ACHN (cell line): ENCODE measurements around the gene CSGALNACT2.
"Not testable (repeated sequence)": the region's sequence is repeated elsewhere in the genome, so short reads cannot be mapped to it uniquely, and the experiment has no call there.

ENCODE experiments used
- DNase-seq: peaks from one replicate; pipeline ENCODE4 v3.0.0-alpha.2; 2015
- in situ Hi-C: cut with HindIII; loops from 2 replicates; pipeline ENCODE4 v1.10.0; 2017; ENCODE audit warnings: low sequenced_read_pairs, low pct_ligation_motif_present, low pct_unique_long_range_greater_than_20kb

The CSGALNACT2 gene

DNA sequence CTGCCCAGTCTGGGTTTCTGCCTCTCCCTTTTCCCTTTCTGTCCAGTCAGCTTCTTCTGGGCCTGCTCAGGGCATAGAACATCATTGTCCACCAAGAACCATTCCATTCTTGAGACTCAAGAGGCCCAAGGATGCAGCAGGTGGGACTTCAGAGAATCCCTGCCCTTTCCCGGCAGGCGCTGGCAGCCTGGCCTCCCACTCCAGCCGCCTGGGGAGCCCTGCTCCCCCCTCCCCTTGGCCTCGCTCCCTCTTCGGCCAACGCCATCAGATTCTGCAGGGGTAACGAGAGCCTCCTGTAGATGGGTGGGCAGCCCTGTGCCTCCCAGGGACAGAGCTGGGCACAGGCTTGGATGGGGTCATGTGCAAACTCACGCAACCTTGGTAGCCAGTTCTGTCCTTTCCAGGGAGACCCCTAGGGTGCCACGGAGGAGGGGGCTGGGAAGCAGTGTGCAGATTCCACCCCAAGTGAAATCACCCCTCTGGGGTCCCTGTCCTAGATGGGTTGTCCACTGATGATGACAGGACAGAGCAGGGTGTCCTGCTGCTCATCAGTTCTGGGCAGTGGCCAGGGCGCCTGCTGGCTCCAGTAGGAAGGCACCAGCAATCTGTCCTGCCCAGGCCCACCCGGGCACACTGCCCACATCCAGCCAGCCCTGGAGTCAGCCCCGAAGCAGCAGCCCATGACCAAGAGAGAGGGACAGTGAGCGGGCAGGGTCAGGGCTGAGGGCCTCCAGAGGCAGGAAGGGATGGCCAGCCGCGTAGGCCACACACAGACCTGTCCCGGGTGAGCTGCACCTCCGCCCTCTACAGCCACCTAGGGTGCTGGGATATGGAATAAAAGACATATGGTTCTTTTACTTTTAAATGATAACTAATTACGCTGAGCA lies 80.9 kb downstream of the CSGALNACT2 start:
- no peak for DNase-seq
- in situ Hi-C loops: no loop called here

DNA sequence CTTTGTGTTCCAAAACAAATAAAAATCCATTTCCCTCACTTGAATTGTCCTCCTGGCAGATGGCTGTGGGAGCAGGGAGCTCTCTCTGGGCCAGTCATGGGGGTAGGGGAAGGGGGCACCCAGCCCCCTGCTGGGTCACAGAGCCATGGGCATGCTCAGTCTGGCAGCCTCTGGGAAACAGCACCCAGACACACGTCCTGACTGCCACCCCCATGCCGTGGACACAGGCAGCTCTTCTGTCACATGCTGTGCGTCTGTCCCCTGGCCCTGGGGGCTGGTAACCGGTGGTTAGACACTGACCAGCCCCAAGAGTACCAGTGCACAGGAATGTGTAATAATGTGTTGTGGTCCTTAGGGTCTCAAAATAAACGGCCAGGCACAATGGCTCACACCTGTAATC lies 81.6 kb downstream of the CSGALNACT2 start:
- DNase-seq: no peak
- in situ Hi-C loops: no loop called here

DNA sequence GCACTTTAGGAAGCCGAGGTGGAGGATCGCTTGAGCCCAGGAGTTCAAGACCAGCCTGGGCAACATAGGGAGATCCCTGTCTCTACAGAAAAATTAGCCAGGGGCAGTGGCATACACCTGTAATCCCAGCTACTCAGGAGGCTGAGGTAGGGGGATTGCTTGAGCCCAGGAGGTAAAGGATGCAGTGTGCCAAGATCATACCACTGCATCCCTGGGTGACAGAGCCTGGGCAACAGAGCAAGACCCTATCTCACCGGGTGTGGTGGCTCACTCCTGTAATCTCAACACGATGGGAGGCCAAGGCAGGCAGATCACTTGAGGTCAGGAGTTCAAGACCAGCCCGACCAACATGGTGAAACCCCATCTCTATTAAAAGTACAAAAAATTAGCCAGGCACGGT lies 82.0 kb downstream of the CSGALNACT2 start:
- in situ Hi-C loops, DNase-seq: not testable (repeated sequence)

DNA sequence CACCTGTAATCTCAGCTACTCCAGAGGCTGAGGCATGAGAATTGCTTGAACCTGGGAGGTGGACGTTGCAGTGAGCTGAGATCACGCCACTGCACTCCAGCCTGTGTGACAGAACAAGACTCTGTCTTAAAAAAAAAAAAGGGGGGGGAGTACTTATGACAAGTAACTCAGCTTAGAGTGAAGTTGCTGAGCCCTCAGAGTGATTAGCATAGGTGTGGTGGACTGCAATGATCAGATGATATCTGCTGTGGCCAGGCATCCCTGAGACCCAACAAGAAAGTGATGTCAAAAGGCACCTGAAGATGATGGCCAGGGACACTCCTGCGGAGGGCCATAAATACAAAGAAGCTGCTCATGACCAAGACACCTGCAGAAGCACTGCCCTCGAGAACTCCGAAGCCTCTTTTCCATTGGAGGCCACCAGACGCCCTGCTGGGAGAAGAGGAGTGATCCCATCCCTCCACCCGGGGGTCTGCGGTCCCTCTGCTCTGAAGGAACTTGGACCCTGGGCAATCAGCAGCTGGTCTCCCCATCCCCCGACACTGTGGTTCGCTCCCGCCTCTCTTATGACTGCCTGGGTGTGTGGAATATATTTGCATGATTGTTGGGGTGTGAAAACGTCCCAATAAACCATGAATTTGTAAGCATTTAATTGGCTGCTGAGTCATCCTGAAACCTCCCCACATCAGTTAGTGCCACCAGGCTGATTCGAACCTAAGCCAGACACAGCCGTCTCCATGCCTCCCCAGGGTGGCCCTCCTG lies 82.6 kb downstream of the CSGALNACT2 start:
- in situ Hi-C loops: no loop called here
- DNase-seq: no peak

DNA sequence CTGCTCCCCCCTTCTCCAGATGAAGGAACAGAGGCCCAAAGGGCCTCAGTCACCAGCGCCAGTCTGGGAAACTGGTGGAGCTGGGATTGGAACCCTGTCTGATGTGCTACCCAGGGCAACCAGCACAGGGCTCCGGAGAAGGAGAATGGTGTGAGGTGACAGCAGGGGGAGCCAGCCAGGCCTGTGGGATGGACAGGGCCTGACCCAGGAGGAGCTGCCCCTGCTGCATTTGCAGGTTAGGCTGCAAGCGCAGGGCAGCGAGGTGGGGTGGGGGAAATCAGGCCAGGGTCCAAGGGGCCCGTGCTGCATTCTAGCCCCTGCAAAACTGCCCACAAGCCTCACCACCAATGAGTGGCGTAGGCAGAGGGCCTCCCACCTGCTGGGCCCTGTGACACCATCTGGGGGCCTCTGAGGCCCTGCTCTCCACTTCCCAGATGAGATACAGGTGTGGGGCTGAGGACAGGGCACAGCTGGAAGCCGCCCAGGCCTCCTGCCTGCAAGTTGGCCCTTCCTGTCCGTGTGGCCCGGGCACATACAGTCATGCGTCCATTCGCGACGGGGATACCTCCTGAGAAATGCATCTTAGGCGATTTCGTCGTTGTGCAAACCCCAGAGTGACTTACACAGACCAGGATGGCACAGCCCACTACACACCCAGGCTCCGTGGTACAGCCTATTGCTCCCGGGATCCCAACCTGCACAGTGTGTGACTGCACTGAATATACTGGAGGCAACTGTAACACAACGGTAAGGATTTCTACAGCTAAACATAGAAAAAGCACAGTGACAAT lies 83.4 kb downstream of the CSGALNACT2 start:
- DNase-seq: peak; percentile 17

DNA sequence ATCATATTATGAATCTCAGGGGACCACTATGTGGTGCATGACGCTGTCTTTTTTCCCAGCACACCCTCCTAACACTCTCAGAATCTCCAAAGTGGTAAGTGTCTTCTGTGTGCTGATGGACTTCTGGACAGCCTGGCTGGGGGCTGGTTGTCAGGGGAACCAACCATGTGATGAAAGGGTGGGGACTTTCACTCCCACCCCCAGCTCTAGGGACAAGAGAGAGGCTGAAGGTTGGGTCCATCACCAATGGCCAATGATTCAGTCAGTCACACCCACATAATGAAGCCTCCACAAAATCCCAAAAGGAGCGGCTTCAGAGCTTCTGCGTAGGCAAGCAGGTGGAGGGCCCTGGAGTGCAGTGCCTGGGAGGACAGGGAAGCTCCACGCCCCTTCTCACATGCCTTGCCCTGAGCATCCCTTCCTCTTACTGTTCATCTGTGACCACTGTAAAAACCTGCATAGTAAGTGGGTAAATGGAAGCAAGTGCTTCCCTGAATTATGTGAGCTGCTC lies 84.0 kb downstream of the CSGALNACT2 start:
- in situ Hi-C loops: no loop called here
- DNase-seq: no peak

More for the DNA sequence above, 83.4 kb downstream of the CSGALNACT2 start:
- in situ Hi-C loops: no loop called here

DNA sequence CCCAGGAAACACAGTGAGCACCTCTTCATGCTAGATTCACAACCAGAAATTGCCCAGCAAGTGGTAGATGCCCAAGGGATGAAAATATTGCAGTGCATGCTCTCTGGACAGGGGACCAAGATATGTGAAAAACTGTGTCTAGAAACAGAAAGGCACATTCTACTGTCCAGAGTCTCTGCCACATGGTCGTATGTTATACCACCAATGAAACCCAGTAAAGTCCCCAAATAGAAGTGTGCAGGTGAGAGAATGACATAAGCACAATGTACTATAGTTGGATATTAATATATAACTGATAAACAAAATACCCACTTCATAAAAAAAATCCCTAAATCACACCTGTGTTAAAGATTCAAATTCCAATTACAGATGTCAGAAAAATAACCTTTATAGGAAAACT lies 84.8 kb downstream of the CSGALNACT2 start:
- in situ Hi-C loops: no loop called here
- DNase-seq: no peak

DNA sequence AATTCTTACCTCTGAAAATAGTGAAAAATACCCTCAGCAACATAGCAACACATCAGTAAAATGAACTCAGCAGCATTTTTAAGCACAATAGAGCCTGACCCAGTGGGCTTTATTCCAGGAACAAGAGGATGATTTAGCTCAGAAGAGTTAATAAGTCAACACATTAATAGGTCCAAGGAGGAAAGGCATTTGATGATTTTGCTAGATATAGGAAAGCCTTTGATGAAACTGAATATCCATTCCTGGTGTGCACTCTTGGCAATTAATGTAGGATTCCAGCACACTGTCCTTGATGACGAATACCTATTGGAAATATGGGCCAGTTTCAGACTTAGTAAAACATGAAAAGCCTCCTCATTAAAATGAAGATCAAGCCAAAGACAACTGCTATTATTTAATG lies 86.1 kb downstream of the CSGALNACT2 start:
- in situ Hi-C loops: no loop called here
- DNase-seq: peak; percentile 22

DNA sequence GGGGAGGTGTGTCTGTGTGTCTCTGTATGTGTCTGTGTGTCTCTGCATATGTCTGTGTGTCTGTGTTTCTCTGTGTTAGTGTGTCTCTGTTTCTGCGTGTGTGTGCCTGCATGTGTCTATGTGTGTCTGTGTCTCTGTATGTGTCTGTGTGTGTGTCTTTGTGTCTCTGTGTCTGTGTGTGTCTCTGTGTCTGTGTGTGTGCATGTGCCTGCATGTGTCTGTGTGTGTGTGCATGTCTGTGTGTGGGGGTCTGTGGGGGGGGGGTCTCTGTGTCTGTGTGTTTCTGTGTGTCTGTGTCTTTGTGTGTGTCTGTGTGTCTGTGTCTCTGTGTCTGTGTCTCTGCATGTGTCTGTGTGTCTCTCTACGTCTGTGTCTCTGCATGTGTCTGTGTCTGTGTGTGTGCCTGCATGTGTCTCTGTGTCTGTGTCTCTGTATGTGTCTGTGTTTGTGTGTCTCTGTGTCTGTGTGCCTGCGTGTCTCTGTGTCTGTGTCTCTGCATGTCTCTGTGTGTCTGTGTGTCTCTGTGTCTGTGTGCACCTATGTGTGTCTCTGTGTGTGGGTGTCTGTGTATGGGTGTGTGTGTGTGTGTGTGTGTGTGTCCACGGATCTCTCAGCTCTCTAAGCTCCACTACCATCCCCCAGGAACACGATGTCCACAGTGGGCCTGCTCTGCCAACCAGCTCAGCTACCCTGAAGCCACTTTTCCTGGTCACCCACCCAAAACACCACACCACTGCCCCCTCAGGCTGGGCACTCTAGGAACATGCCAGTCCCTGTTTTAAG lies 87.0 kb downstream of the CSGALNACT2 start:
- in situ Hi-C loops: no loop called here
- no peak for DNase-seq

DNA sequence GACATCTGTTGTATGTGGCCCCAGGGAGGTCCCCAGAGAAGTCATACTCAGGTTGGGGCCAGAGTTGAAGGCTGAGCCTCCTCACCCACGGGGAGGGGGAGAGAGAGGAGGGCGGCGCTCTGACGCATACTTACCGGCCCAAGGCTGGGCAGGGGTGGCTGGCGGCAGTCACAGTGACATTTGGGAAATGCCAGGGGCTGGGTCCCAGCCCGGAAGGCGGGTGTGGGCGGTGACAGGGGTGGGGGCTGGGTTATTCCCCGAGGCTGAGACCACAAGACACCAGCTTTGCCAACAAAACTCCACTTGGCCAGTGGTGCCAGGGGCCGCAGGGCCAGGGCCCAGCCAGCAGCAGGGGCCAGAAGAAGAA lies 87.5 kb downstream of the CSGALNACT2 start:
- DNase-seq: no peak
- in situ Hi-C loops: no loop called here

DNA sequence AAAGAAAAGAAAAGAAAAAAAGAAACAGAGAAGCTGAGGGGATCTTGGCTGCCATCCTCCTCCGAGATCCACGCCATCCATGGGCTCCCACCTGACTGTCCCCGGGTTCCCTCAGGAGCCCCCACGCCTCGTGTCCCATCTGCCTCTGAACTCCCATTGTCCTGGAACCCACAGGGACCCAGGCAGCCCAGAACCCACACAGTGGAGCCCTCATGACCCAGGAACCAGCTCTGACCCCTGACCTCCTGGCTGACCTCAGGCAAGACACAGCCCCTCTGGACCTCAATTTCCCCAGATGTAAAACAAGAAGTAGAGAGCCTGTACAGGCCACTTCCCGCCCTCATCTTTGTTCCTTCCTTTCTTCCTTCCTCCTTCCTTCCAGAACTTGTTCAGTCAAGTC lies 88.2 kb downstream of the CSGALNACT2 start:
- in situ Hi-C loops: no loop called here
- no peak for DNase-seq

DNA sequence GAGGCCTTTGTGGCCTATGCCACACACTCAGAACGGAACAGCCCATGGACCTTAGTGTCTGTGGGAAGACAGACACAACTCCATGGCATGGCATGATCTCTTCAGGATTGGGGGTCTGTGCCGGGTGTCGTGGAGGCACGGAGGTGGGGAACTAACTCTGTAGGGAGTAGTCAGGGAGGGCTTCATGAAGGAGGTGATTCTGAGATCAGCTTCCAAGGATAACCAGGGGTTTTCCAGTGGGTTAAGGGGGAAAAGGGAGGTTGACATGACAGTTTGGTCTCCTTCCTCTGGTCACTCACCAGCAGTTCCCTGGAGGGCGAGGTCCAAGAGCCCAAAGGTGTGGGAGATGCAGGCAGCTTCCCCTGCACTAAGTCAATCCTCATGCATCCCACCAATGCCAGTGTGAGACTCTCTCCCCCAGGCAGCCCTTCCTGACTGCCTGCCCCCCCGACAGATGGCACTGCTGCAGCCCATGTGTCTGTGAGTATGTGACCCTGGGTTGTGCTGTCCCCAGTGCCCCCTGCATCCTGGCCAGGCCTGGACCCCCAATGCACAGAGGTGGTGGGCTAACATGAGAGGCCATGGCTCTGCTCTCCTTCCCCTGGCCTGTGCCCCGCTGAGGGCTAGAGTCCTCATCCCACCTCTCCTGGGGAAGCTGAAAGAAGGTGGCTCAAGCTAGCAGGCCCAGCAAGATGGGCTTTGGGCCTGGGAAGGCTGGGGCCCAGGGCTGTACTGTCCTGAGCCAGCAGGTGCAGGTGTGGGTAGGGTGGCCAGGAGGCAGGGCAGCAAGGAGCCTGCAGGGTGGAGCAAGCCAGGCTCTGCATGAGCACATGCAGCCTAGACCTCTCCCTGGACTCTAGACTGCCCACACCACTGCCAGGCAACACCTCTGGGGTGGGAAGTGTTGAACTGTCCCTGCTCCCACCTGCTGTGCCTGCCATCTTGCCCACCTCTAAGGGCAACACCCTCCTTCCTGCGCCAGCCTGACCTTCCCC lies 88.9 kb downstream of the CSGALNACT2 start:
- in situ Hi-C loops: no loop called here
- no peak for DNase-seq

DNA sequence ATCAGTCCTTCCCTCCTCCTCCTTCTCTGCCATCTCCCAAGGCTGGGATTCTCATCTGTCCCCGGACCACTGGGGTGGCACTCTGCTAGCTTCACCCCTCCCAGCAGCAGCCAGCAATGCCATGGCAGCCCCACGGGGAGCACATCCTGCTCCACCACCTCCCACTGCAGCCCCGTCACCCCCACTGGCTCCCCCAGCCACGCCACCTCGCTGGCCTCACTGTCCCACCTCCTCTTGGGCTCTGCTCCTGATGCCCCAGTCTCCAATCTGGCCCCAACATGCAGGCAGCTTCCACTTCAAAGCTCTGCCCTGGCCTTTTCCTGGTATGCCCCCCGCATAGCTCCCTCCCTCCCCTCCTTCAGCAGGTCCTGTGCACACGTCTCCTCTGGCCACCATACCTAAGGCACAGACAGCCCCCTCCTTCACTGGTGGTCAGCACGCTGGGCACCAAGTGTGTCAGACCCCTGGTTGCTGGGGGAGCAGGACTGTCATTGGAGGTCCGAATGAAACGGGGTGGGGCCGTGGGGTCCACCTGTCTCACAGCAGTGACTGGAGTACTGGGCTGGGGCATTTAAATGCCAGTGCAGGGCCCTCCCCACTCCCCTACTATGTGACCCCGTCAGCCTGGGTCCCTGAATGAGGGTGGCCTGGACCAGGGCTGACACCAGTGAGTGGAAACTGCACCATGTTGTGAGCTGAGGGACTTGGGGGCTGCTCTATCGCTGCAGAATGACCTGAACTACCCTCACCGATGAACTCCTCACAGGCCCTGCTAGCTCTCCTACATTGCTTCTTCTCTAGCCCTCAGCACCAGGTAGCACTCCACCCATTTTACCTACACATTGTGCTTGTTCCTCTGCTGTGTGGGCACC lies 89.9 kb downstream of the CSGALNACT2 start:
- in situ Hi-C loops: no loop called here
- no peak for DNase-seq

DNA sequence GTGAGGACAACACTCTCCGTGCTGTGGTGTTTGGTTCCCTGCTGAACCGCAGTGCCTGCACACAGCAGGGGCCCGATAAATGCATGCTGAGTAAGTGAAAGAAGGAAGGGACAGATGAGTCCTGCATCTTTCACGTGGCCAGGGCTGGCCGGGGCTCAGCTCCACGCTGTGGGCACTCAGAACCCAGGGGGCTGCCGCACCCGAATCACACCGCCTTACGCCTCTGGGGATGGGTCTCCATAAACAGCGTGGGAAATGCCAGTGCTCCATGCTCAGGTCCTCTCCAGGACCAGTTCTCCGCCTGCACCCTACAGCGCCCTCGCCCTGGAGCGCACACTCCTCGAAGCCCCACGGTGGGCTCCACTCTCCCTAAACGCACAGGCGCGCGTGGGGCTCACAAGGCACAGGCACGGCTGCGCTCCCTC lies 90.5 kb downstream of the CSGALNACT2 start:
- DNase-seq: no peak
- in situ Hi-C loops: no loop called here

DNA sequence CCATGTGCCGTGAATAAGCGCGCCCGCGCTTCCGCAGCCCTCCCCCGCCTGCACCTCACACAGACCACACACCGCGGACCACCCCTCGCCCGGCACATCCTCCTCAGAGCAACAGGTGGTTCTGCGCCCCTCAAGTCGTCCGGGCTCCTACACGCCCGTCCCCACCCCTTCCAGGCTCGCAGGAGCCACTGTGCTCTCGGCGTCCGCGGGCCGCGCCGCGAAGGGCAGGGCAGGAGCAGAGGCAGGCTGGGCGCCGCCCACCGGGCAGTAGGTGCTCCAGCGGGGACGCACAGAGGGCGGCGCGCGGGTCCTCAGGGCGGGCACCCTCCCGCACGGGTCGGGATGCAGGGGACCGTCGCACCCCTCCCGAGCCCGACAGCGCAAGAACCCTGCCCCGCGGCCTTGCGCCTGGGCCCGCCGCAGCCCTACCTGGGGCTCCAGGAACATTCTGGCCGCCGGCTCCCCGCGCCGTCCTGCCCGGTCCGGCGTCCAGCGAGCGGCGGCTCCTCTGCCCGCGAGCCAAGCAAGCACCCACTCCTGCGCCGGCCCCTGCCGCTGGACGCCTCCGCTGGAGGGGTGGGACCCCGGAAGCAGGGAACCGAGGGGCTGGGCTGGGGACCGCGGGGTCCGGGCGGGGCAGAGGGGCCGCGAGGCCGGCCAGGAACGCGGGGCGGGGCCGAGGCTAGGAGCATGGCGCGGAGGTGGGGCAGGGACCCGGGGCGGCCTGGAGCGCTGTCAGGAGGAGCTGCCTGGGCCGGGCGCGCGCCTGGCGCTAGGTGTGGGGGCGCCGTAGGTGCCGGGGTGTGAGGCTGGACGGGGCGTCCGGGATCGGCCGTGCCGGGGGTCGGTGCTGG lies 91.2 kb downstream of the CSGALNACT2 start:
- in situ Hi-C loops: no loop called here

More for the DNA sequence above, 91.2 kb downstream of the CSGALNACT2 start:
- peak; percentile 20 for DNase-seq
